Posterior cingulate gyrus (tissue), 11 donors: ENCODE results near the gene BCR.
"Not testable (repeated sequence)": the region's sequence is repeated elsewhere in the genome, so short reads cannot be mapped to it uniquely, and the experiment has no call there.

Source experiments
- DNase-seq, 10 donors: peaks; one replicate each; pipeline versions ENCODE4 v3.0.0 to v3.0.0-alpha.2; 2020 to 2021; ENCODE audit warnings: mixed read lengths in 3 of 10
- intact Hi-C: fragments of 100-400 bp; cut with DNase I; formaldehyde crosslinking; loops from one replicate; pipeline ENCODE4 v1.15.1; 2023

The BCR gene

DNA sequence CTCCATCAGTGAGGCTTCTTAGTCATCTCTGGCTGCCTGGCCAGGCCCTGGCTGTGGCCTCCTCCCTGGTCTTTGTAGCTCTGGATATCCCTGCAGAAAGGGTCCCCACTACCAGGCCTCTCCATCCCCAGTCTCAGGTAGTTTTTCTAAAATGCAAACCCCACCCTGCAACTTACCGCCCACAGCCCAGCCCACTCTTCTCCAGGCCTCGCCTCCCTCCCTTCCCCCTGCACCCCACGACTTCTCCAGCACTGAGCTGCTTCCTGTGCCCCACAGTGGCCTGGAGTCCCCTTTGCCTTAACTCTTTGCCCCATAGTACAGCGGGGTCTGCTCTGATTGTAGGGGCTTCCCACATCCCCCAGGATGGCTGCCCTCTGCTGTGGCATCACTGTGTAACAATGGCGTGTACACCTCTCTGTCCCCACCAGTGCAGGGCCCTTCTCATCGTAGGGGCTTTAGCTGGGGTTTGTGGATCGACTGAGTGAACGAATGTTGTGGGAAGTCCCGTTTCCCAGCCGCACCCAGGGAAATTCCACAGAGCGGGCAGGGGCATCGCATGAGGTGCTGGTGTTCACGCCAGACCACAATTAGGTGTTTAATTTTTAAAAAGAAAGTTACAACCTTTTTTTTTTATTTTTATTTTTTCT is 111.6 kb downstream of the BCR start:
- intact Hi-C loops, result loop anchor here (2.0 kb wide), 1 partner anchor 333 kb away; no protein-coding TSS in a partner anchor

GRCh38 chr22:23292453-23293350 is 112.4 kb downstream of the BCR start:
- no peak for DNase-seq
- intact Hi-C loops, result no loop called here

More for the DNA sequence above, 111.6 kb downstream of the BCR start:
- no peak for DNase-seq

- DNase-seq, result no peak
- intact Hi-C loops, result no loop called here
Observed at GRCh38 chr22:23293720-23294119, 113.4 kb downstream of the BCR start.

GRCh38 chr22:23294221-23294620 is 113.9 kb downstream of the BCR start:
- DNase-seq, result no peak
- intact Hi-C loops, result no loop called here

DNA sequence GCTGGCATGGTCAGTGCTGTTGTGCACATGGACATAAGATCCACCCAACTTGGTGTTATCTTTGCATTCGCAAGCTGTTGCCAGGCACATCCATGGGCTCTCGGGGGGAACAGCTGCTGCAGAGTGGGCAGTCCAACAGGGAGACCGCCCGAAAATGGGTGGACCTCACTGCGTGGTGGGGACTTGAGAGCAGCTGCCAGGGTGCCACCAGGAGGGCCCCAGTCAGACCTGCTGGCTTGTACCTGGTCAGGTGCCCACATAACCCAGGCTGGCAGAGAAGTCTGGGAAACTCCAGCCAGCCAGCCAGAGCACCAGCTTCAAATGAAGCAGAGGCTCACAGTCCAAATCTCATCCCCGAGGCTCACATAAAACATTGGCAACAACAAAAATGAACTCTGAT is 120.2 kb downstream of the BCR start:
- intact Hi-C loops, result no loop called here
- peak in 4 of 10 donors; percentile 12 to 83 (median 54) for DNase-seq

DNA sequence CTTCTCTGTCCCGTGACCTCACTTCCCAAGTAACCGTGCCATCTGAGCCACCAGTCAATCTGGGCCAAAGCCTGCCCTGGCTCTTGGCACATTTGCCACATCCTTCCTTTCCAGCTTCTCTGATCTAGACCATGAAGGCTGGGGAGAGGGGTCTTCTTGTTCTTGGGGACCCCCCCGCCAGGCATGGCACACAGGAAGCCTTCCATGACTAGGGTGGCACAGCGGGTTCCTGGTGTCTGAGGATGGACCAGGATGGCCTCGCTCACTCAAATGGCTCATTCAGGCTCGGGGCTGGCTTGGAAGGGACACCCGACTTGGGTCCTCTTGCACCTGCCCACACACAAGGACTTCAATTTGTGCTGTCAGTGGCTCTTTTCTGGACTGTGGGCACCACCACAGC is 121.3 kb downstream of the BCR start:
- DNase-seq, result peak in 3 of 10 donors; percentile 60 to 79 (median 76)
- intact Hi-C loops, result no loop called here

- peak in 3 of 10 donors; percentile 55 to 67 (median 61) for DNase-seq
- intact Hi-C loops, result no loop called here
Observed at GRCh38 chr22:23302171-23303002, 122.1 kb downstream of the BCR start.

DNA sequence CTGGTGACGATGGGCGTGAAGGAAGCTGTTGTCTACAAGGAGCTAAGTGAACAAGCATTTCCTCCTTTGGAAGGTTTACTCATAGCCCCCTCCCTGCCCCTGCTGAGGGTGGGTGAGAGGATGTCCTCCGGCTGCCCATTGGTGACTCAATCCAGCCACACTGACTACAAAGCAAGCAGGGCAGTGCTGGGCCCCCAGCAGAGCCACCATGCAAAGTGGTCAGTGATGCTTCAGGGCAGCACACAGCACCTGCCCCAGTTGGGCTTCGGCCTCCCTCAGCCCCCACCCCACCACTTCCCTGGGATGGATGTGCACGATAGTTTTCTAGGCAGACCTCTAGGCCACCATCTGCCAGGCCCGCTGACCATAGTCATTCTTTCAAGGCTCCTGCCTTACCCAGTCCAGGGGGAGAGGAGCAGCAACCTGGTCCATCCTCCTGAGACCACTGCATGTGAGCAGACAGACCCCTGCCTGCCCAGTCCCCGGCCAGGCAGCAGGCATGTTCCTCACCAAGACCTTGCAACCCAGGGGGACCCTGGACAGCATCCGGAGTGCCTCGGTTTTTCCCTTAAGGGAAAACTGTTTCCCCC is 125.1 kb downstream of the BCR start:
- intact Hi-C loops, result no loop called here
- peak in 3 of 10 donors; percentile 55 to 87 (median 86) for DNase-seq

- intact Hi-C loops, result no loop called here
- peak; percentile 72 to 97 (median 89) for DNase-seq
Observed at GRCh38 chr22:23305922-23306374, 125.6 kb downstream of the BCR start.

GRCh38 chr22:23306438-23306921 is 126.2 kb downstream of the BCR start:
- intact Hi-C loops, result no loop called here
- DNase-seq, result peak in 2 of 10 donors; percentile 63 to 87

DNA sequence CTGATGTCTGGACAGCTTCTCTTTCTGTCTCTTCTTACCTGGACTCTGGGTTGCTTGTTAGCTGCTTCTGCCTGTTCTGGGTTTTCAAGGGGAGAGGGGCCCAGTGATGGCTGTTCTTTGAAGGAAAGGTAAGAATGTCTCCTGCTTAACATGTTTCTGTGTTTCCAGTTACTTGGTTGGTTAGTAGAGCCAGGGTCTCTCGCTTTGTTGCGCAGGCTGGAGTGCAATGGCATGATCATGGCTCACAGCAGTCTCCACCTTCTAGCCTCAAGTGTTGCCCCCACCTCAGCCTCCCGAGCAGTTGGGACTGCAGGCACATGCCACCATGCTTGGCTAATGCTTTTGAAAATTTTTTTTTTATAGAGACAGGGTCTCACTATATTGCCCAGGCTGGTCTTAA is 126.6 kb downstream of the BCR start:
- intact Hi-C loops, result no loop called here
- DNase-seq, result peak in 3 of 10 donors; percentile 10 to 22 (median 15)

DNA sequence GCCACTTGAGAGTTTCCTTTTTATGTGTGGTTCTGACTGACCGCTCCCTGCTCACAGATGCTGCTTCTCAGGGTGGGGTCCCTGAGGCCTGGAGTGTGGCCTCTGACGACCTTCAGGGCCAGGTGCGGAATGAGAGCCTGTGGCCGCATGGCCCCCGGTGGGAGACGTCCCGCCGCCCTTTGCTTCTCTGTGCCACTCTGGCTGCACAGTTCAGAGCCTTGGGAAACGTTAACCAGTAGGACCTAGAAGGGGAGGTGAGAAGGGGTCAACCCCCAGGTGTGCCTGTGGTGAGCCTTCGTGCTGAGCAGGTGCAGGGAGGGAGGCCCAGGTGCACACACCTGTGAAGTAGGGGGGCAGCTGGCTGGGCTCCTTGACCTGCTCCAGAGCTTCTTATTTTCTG is 127.2 kb downstream of the BCR start:
- DNase-seq, result peak in 1 of 10 donors; percentile 26
- intact Hi-C loops, result not testable (repeated sequence)

- intact Hi-C loops, result not testable (repeated sequence)
- peak in 1 of 10 donors; percentile 3 for DNase-seq
Observed at GRCh38 chr22:23309261-23309660, 129.0 kb downstream of the BCR start.

- intact Hi-C loops, DNase-seq: not testable (repeated sequence)
Observed at GRCh38 chr22:23310443-23311097, 130.3 kb downstream of the BCR start.

GRCh38 chr22:23311635-23312420 is 131.5 kb downstream of the BCR start:
- DNase-seq, result peak in 1 of 10 donors; percentile 45
- intact Hi-C loops, result not testable (repeated sequence)

- intact Hi-C loops, result no loop called here
- no peak for DNase-seq
Observed at GRCh38 chr22:23313791-23314567, 133.7 kb downstream of the BCR start.

DNA sequence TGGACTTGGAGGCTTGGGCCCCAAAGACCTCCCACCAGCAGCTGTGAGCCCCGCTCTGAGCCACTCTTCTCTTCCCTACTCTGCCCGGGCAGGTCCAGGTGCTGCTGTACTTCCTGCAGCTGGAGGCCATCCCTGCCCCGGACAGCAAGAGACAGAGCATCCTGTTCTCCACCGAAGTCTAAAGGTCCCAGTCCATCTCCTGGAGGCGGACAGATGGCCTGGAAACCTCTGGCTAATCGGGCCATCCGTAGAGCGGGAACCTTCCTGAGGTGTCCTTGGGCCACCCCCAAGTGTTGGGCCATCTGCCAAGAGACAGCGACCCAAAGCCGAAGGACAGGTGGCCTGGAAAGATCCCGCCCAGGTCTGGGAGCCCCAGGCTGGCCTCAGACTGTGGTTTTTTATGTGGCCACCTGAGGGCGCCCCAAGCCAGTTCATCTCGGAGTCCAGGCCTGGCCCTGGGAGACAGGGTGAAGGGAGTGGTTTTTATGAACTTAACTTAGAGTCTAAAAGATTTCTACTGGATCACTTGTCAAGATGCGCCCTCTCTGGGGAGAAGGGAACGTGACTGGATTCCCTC is 135.1 kb downstream of the BCR start:
- intact Hi-C loops, result loop anchor here (1.0 to 5.0 kb wide), 2 partner anchors 71 to 222 kb away; no protein-coding TSS in a partner anchor
- DNase-seq, result peak; percentile 29 to 93 (median 74)
